WTC11 (cell line): Measurements from ENCODE around the gene DPP10. TPM values are rescaled to one million over a fixed set of nuclear protein-coding genes. Genes with fewer than 3 reads are reported as not detected.

Source experiments
- ATAC-seq: fragments of 200-7000 bp; cut with Tn5 transposase; 2 replicates; pipeline ENCODE4 v1.10.0; 2021; ENCODE audit warnings: mild to moderate bottlenecking, moderate library complexity
- CTCF ChIA-PET: fragments of 300-600 bp; sonication (Branson Sonifier 250); formaldehyde crosslinking; loops from one replicate; lab custom pipeline; 2021; ENCODE audit warnings: antibody characterized with exemption; lab: Charles Lee
- POLR2A ChIA-PET: fragments of 350-600 bp; sonication (Branson Sonifier 250); formaldehyde crosslinking; loops from one replicate; lab custom pipeline; 2021; ENCODE audit warnings: antibody characterized with exemption; lab: Charles Lee
- DNase-seq: peaks from one replicate; pipeline ENCODE4 v3.0.0; 2021; ENCODE audit warnings: low spot score
- H3K27ac Mint-ChIP-seq: 2 replicates; pipeline ENCODE4 v1.8.0; 2021; ENCODE audit warnings: mixed read lengths
- H3K27me3 Mint-ChIP-seq: 2 replicates; pipeline ENCODE4 v1.8.0; 2021; ENCODE audit warnings: low read depth, mild to moderate bottlenecking, moderate library complexity, mixed read lengths
- H3K36me3 Mint-ChIP-seq: 2 replicates; pipeline ENCODE4 v1.8.0; 2021; ENCODE audit warnings: mixed read lengths
- H3K4me1 Mint-ChIP-seq: 2 replicates; pipeline ENCODE4 v1.8.0; 2022; ENCODE audit warnings: mixed read lengths
- H3K4me3 Mint-ChIP-seq: 2 replicates; pipeline ENCODE4 v1.8.0; 2021; ENCODE audit warnings: mild to moderate bottlenecking, moderate library complexity, mixed read lengths
- H3K9me3 Mint-ChIP-seq: 2 replicates; pipeline ENCODE4 v1.8.0; 2021; ENCODE audit warnings: mixed read lengths
- ARID4B ChIP-seq: sonication (generic); formaldehyde crosslinking; IDR thresholded peaks from 2 replicates; pipeline ENCODE4 v1.8.0; 2023; ENCODE audit warnings: missing genetic modification reagents, mild to moderate bottlenecking, borderline replicate concordance
- ATF6 ChIP-seq: sonication (generic); formaldehyde crosslinking; IDR thresholded peaks from 2 replicates; pipeline ENCODE4 v1.8.1; 2023; ENCODE audit warnings: mild to moderate bottlenecking, missing genetic modification reagents
- E2F4 ChIP-seq: sonication (generic); formaldehyde crosslinking; IDR thresholded peaks from 2 replicates; pipeline ENCODE4 v1.8.1; 2022; ENCODE audit warnings: low read depth, mild to moderate bottlenecking, moderate library complexity, missing genetic modification reagents, borderline replicate concordance
- ERG ChIP-seq: fragments of 250-450 bp; sonication (Bioruptor Pico); IDR thresholded peaks from 2 replicates; pipeline ENCODE4 v1.8.0; 2021; ENCODE audit warnings: mild to moderate bottlenecking
- STAT6 ChIP-seq: sonication (generic); formaldehyde crosslinking; conservative IDR thresholded peaks from 2 replicates; pipeline ENCODE4 v1.8.1; 2023; ENCODE audit warnings: mild to moderate bottlenecking, low read depth, missing genetic modification reagents, moderate library complexity
- TP53 ChIP-seq: sonication (generic); formaldehyde crosslinking; IDR thresholded peaks from 2 replicates; pipeline ENCODE4 v1.8.1; 2023; ENCODE audit warnings: mild to moderate bottlenecking, missing genetic modification reagents
- USF1 ChIP-seq: sonication (generic); formaldehyde crosslinking; IDR thresholded peaks from 2 replicates; pipeline ENCODE4 v1.8.0; 2022; ENCODE audit warnings: mild to moderate bottlenecking, missing genetic modification reagents
- ZBTB21 ChIP-seq: sonication (generic); formaldehyde crosslinking; IDR thresholded peaks from 2 replicates; pipeline ENCODE4 v1.8.1; 2023; ENCODE audit warnings: mild to moderate bottlenecking, missing genetic modification reagents, borderline replicate concordance
- ZNF121 ChIP-seq: sonication (generic); formaldehyde crosslinking; IDR thresholded peaks from 2 replicates; pipeline ENCODE4 v1.8.0; 2023; ENCODE audit warnings: missing genetic modification reagents
- ZNF416 ChIP-seq: fragments of 250-450 bp; sonication (Bioruptor Pico); IDR thresholded peaks from 2 replicates; pipeline ENCODE4 v1.9.0; 2021; ENCODE audit warnings: mild to moderate bottlenecking, inconsistent platforms
- ZSCAN18 ChIP-seq: fragments of 250-450 bp; sonication (Bioruptor Pico); IDR thresholded peaks from 2 replicates; pipeline ENCODE4 v2.1.2; 2022; ENCODE audit warnings: mild to moderate bottlenecking, moderate library complexity
- total RNA-seq: library from RNA; stranded (reverse); gene quantifications from 3 replicates; pipeline ENCODE4 v1.2.3, GENCODE V29; 2021

DPP10 gene
- total RNA-seq, 1 experiment from 2014 or later: 4.0 TPM

GRCh38 chr2:115389024-115389423 lies 946.6 kb downstream of the DPP10 start:
- Mint-ChIP-seq H3K27me3 (no peaks in the 10 kb centered on the region), H3K9me3 (peaks cover 22% of the 10 kb centered on the region), H3K36me3 (peaks cover 9% of the 10 kb centered on the region), H3K4me1 (peaks cover 5% of the 10 kb centered on the region), H3K4me3 (no peak overlapping the region), H3K27ac (no peak overlapping the region)
- ATAC-seq (no peak), DNase-seq (no peak)
- ChIA-PET POLR2A (no interaction called here), CTCF (no interaction called here)
- TF ChIP-seq USF1: no peak
- TF ChIP-seq ZNF416 (CRISPR knock-in tag): no peak
- no peak for TF ChIP-seq ATF6 (CRISPR knock-in tag)
- no peak for TF ChIP-seq ZNF121 (CRISPR knock-in tag)
- no peak for TF ChIP-seq ERG
- no peak for TF ChIP-seq ZBTB21 (CRISPR knock-in tag)
- no peak for TF ChIP-seq E2F4 (CRISPR knock-in tag)
- TF ChIP-seq TP53: no peak
- TF ChIP-seq ARID4B (CRISPR knock-in tag): no peak

GRCh38 chr2:115389898-115390565 lies 947.6 kb downstream of the DPP10 start:
- CTCF ChIA-PET: no interaction called here
- H3K9me3 Mint-ChIP-seq: peaks cover 13% of the 10 kb centered on the region
- H3K4me3 Mint-ChIP-seq: no peak overlapping the region
- TF ChIP-seq ZSCAN18: no peak
- no peak for TF ChIP-seq STAT6 (CRISPR knock-in tag)
- TF ChIP-seq ZBTB21 (CRISPR knock-in tag): no peak
- POLR2A ChIA-PET: no interaction called here
- H3K36me3 Mint-ChIP-seq: peaks cover 1% of the 10 kb centered on the region
- ATAC-seq (no peak), DNase-seq (no peak)
- no peak overlapping the region for H3K27ac Mint-ChIP-seq
- peaks cover 11% of the 10 kb centered on the region for H3K4me1 Mint-ChIP-seq
- H3K27me3 Mint-ChIP-seq: no peaks in the 10 kb centered on the region
